GM21390 (cell line): ENCODE results near the gene IDH2.

ENCODE experiments used
- ATAC-seq: cut with Tn5 transposase; IDR thresholded peaks from one replicate; pipeline ENCODE4 v1.9.1; 2021; ENCODE audit not compliant: unreplicated experiment

The IDH2 gene

DNA sequence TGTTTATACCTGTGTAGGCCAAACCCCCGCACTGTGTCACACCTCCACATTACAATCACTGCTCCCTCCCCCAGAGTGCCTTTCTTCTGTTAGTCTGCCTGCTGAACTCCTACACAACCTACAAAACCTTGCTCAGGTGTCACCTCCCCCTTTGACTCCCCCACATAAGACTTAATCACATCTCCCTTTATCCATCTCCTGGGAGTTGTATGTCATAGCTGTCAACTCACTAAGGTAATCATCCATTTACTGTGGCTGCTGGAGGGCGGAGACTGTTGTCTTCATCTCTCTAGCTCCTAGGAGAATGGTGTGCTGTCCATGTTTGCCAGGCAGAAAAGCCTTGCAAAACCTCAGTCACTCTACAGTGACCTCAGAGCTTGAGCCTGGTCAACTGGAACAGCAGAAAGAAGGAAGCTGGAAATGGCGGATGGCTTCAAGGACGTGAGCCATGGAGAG, 57.3 kb downstream of the IDH2 start:
- ATAC-seq: no peak

DNA sequence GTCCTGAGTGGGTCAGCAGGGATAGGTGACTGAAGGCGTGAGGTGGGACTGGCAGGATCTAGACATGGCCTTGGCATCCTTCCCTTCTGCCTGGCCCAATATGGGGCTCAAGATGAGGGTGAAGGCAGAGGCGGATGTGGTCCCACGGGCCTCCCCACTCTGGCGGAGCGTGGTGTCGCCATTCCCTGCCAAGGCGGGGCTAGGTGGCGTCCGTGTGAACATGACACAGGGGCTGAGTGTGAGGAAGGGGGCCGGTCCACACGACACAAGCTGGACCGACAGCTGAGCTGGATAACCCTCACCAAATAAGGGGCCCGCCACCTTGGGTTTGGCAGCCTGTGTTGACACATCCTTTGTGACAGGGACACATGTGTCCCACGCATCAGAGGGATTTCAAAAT, 58.1 kb downstream of the IDH2 start:
- ATAC-seq: no peak

DNA sequence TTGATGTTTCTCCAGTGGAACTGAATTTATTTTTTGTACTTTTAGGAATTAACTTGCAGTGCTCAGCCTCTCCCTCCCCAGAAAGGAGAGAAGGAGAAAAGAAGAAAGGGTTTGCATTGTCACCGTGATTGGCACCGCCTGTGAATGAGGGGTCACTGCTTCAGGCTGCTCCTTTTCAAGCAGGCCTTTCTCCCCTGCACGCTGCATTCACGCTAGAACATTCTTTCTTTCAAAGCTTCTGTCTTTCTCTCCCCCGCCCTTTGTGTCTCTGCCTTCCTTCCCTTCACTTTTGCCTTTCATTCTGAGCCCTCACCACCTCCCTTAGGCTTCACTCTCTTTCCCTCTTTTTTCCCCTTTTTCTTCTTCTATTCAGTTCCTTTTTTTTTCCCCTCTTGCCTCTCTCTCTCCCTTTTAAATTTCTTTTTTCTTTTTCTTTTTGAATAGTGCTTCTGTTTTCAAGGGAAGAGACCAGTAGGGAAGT, 58.7 kb downstream of the IDH2 start:
- ATAC-seq: no peak

DNA sequence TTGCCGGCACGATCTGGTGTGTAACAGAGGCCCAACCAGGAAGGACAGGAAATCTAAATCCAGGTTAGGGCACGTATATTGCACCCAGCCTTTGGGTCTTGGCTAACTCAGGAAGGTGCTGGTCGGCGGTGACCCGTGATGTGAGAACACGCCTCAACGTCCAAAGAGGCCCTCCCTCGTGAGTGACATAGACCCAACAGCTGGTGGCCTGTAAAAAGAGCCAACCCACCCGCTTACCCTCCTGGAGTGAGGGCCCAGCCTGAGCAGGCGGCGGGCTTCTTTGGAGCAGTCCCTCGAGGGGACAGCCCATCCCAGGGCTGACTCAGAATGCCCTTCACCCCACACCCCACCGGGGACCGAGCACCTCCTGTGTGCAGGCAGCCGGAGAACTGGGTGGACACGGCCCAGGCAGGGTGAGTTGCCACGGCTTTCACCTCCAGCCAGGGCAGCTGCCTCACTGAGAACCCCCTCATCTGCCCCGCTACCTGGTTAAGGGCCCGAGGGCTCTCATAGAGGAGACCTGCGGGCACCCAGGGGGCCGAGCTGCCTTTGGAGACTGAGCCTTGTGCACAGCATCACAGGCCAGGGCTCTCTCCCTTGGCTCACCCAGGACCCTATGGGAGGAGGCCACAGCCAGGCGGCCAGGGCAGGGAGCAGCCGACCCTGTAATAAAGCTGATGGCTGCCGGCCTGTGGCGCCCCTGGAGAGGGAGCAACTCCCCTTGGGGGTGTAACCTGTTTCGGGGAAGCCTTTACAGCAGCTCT, 59.3 kb downstream of the IDH2 start:
- no peak for ATAC-seq

DNA sequence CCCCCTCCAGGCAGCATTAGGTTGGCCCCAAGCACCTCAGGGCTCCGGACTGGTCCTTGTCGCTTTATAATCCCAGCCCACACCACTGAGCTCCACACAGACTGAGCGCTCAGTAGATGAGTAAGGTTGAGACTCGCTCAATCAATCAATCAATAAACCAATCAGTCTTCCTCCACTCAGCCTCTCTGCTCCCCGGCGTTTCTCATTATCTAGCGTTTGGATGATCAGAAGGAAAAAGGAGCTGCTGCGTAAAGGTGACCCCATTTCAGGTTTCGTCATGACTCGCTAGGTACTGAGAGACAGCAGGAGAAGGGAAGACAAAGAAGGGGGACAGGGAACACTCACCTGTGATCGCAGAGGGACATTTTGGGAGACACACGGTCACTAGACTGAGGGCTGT, 59.9 kb downstream of the IDH2 start:
- no peak for ATAC-seq

DNA sequence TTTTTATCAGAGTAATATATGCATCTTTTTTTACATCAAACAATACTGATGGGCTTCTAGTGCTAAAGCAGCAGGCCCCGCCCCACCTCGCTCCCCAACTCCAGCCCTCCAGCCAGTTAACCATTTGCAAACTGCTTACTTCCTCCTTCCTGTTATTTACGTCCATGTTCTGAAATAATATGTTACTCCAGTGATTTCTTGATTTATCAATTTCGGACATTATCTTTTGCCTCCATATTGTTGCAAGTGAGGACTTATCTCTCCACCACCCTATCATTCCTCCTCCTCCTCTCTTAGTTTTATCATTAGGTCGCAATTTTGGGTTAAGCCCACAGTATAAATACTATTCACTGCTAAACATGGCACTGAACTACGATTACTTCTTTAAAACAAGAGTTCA, 61.6 kb downstream of the IDH2 start:
- no peak for ATAC-seq

DNA sequence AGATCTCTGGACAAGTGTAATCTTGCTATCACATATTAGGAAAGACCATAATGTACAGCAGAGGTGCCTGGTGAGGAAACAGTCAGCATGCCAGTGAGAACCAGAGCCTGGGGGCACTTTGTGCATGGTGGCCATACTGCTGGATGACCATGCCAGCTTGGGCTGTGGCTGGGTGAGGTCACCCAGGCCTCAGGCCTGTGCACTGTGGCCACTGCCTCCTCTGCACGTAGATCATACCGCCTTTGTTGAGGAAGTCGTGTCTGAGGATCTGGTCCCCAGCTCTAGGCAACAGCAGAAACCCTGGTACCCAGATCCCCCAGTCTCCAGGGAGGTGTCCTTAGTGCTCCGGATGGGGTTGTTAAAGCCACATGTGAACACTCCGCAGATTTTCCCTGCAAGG, 62.3 kb downstream of the IDH2 start:
- no peak for ATAC-seq

DNA sequence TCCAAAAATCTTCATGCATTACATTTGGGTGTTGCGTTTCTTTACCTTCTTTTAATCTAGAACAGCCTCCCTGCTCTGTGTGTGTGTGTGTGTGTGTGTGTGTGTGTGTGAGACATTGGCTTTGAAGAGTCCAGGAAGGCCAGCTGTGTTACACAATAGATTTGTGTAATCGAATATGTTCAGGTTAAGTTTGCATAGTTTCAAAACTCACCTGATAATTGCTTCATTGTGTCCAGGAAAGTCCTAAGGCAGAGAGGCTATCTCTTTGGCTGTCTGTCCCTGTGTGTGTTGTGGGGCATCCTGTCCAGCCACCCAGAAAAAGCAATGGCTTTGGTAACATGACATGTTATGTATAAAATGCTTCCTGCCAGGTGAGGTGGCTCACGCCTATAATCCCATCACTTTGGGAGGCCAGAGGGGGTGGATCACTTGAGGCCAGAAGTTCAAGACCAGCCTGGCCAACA, 63.6 kb downstream of the IDH2 start:
- no peak for ATAC-seq

DNA sequence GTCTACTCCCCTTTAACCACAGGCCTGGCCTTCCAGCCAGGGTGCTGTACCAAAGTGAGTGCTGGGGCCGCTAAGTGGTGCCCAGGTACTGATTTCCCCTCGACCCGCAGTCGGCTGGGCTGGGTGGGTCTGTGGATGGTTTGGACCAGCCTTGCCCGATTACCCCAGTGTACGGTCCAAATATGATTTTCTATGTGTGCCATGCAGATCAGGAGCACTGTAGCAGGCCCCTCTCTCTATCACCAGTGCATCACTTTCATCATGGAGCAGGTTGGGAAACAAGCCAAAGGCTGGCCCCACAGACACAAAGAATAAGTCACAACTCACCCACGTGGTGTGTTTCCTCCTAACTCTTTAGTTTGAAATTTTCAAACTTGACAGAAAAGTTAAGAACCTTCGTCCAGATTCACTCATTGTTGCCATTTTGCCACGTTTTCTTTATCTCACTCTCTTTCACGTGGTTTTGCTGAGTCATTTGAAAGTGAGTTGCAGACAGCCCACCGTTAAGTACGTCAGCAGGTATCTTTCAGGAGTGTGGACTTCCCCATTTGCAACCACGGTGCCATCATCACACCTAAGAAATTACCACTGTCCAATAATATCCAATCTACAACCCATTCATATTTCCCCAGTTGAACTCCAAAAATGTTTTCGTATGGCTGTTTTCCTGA, 64.2 kb downstream of the IDH2 start:
- ATAC-seq: peak; percentile 69

DNA sequence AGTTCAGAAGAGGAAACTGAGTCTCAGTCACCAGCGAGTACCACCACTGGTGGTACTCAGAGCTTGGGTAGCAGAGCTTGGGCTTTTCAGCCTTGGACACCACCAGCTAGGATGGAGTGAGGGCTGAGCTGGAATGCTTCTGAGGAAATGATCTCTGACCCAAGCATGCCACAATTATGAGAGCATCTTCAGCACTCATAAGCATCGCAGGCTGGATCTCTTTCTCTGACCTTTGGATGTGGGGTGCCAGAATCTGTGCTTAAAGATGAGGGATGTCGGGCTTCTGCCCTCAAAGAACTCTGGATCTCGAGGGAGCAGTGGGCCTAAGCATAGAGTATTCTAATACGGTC, 64.8 kb downstream of the IDH2 start:
- no peak for ATAC-seq

DNA sequence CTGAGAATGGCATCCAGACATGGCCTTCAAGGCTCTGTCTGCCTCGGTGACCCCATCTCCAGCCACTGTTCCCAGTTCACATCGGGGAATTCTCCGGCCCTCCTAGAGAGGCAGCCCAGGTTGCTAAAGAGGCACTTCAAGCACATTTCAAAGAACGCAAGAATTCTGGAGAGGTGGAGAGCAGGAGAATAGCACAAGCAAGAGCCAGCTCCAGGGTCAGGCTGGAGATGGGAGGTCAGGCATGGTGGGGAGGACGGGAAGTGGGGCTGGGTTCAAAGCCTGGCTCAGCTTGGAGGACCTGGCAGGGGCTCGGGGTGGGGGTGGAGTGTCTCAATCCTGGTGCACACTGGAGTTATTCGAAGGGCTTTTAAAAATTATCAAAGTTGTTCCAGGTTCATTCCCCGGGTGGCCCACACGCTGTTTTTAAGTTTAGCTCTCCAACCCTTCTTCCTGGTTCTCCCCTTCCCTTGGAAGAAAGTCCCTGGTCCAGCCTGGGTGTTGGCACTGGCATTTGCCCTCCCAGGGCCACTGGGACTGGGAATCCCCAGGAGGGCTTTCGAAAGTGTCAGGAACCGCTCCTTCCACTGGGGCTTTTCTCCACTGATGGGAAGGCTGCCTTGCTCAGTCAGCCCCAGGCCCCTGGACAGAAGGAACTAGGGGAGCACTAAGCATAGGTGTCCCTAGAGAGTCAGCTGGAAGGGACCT, 65.3 kb downstream of the IDH2 start:
- no peak for ATAC-seq

DNA sequence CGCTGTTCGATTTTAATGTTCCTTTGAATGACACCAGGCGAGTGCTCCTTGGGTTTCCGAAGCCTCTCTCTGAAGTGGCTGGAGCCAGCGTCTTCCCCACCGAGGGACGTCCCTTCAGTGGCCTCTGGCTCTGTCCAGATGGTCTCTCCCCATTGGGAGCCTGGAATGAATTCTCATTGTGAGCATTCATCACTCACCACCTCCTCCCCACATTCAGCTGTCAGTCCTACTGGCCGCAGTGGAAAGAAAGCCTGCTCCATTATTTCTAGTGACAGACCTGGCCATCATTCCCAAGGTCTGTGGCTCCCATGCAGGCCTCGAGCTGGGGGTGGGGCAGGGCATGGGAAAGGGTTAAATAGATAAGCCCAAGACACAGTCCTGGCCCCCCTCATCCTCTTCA, 65.9 kb downstream of the IDH2 start:
- ATAC-seq: no peak

DNA sequence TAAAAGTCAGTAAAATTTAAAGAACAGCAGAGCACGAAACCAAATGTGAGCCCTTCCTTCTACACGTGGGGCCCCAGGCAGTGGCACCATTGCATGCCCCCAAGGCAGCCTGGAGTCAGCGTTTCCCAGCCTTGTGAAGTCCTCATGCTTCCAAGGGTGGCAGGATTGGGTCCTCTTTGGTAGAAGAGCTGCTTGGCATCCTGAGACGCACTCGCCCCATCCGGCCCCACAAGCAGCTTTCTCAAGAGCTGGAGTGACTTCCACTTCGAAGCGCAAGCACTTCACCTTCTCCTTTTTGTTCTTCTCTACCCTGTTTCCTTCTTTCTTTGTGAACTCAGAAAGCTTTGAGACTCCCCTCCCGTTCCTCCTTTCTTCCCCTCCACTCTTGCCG, 66.4 kb downstream of the IDH2 start:
- ATAC-seq: no peak

DNA sequence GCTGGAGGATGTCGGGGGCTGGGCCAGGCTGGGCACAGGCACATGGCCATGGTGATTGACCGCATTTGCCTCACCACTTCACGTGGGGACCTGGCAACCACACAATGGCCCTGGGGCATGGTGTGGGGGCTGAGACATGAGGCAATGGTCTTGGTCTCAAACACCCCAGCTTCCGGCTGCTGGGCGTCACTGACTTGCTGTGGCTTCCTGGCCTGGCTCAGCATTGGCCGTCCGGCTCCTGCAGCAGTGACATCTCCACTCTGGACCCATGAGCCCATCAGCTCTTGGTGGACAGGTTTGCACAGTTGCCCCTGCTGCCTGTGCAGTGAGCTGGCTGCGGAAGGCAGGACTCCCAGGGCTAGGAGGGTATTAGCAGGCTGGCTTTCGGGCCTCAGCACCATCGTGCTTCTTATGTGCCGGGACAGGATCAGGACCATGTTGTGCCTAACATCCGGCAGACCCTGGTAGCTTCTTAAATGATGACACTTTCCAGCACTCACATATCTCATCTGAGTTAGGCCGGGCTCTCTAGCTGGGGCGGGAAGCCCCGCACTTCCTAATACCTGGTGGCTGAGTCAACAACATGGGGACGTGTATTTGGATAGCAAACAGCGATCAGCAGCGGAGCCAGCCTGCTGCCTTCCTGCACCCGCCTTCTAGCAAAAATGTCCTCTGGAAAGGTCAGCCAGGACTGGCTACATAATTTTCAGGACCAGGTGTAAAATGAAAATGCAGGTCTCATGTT, 67.0 kb downstream of the IDH2 start:
- no peak for ATAC-seq

DNA sequence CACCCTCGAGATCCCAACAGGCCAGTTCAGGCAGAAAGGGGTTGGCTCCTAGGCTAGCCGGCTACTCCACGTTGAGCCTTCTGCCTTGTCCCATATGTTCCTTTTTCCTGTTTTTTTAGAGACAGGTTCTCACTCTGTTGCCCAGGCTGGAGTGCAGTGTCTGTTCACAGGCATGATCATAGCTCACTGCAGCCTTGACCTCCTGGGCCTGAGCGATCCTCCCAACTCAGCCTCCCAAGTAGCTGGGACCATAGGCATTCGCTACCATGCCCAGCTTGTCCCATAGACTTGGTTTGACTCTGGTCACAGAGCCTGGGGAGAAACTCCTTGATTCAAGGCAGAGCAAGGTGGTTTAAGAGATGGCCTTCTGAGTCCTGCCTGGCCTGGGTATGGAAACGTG, 68.8 kb downstream of the IDH2 start:
- no peak for ATAC-seq
